ENCODE measurements around the gene RAB3IP.
A peak's percentile ranks its signal among the peaks of the same experiment; 100 is the strongest.

Gene RAB3IP

DNA sequence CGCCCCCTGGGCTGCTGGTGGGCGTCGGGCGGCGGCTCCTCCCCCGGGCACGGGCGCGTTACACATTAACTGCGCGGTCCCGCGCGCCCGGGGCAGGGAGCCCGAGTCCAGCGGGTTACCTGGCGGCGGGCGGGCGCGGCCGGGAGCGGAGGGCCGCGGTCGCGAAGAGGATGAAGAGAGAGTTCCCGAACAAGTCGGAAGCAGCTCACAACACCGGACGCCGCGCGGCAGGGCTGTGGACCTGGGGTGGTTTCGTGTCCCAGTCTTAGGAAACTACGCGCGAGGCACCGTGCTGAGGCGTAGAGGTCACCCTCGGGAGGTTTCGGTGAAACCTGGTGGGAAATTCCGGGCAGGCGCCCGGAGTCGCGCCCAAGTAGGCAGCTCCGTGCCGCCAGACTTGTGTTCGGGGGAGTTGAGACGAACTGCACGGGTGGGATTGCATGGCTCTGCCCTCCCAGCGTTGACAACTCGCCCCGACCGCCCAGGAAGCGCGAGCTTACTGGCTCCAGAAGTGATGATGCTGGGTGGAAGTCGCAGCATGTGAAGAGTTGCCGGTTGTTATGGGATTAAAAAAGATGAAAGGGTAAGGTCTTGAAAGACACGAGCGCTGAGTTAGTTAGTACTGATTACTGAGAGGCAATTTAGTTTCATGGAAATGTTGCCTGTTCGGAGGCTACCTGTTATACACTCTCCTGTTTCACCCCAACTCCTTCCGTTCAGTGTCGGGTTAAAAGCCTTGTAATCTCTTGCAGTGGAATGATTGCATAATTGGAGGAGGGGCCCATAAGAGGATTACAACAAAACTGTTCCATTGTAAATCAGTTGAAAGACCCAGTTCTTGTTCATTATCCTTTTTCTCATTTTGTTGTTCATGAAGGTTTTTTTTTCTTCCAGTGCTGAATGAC is 879 bp downstream of the RAB3IP start:
- Histone ChIP-seq H3K36me3 (replicated peaks) (no peaks in the 10 kb centered on the region), H3K27me3 (replicated peaks) (no peaks in the 10 kb centered on the region), H3K27ac (no peak overlapping the region), H3K4me3 (ENCODE audit: low read depth, low read length) (peak overlapping the region; percentile 77)
- TF ChIP-seq, protein P1, sequence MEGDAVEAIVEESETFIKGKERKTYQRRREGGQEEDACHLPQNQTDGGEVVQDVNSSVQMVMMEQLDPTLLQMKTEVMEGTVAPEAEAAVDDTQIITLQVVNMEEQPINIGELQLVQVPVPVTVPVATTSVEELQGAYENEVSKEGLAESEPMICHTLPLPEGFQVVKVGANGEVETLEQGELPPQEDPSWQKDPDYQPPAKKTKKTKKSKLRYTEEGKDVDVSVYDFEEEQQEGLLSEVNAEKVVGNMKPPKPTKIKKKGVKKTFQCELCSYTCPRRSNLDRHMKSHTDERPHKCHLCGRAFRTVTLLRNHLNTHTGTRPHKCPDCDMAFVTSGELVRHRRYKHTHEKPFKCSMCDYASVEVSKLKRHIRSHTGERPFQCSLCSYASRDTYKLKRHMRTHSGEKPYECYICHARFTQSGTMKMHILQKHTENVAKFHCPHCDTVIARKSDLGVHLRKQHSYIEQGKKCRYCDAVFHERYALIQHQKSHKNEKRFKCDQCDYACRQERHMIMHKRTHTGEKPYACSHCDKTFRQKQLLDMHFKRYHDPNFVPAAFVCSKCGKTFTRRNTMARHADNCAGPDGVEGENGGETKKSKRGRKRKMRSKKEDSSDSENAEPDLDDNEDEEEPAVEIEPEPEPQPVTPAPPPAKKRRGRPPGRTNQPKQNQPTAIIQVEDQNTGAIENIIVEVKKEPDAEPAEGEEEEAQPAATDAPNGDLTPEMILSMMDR (IDR thresholded peaks at IDR 0.05; ENCODE audit: low read depth, low read length, missing control alignments): no peak
- in situ Hi-C loops (cut with HindIII; ENCODE audit: low pct_ligation_motif_present, low sequenced_read_pairs): no loop called here
- peak; percentile 24 for DNase-seq

DNA sequence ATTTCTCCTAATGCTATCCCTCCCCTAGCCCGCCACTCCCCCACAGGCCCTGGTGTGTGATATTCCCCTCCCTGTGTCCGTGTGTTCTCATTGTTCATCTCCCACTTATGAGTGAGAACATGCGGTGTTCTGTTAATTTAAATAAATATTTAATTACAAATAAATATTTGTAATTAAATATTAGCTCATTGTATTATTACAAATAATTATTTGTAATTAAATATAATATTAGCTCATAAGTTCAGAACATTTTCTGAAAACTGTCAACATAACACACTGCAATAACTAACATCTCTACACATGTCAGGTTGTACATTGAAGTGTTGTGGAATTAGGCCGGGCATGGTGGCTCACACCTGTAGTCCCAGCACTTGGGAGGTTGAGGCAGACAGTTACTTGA is 5.4 kb downstream of the RAB3IP start:
- Histone ChIP-seq H3K36me3 (replicated peaks) (no peaks in the 10 kb centered on the region), H3K4me3 (ENCODE audit: low read depth, low read length) (no peak overlapping the region), H3K27ac (no peak overlapping the region), H3K27me3 (replicated peaks) (no peaks in the 10 kb centered on the region)
- in situ Hi-C loops (cut with HindIII; ENCODE audit: low pct_ligation_motif_present, low sequenced_read_pairs): no loop called here
- TF ChIP-seq, protein P1 (IDR thresholded peaks at IDR 0.05; ENCODE audit: low read depth, low read length, missing control alignments): no peak
- DNase-seq: no peak

DNA sequence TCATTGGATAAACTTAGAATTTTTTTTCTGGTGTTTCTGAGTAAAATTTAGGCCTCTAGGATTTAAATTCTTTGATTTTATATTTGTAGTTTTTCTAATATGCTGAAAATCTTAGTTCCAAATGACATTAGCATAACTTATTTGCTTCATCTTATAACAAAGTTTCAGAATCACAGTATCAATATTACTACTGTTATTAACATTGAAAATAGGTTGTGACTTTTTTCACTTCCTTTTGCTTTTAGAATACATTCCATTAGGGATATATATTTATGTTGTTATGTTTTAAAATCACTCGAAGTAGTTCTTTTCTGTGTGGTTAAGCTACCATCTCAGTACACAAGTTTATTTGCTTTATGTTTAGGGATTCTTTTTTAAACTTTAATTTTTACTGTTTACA is 12.8 kb downstream of the RAB3IP start:
- in situ Hi-C loops (cut with HindIII; ENCODE audit: low pct_ligation_motif_present, low sequenced_read_pairs): no loop called here
- H3K36me3 ChIP-seq (replicated peaks): no peaks in the 10 kb centered on the region
- DNase-seq: no peak
- H3K27me3 ChIP-seq (replicated peaks): no peaks in the 10 kb centered on the region
- TF ChIP-seq, protein P1 (IDR thresholded peaks at IDR 0.05; ENCODE audit: low read depth, low read length, missing control alignments): no peak
- no peak overlapping the region for H3K4me3 ChIP-seq (ENCODE audit: low read depth, low read length)
- H3K27ac ChIP-seq: no peak overlapping the region

DNA sequence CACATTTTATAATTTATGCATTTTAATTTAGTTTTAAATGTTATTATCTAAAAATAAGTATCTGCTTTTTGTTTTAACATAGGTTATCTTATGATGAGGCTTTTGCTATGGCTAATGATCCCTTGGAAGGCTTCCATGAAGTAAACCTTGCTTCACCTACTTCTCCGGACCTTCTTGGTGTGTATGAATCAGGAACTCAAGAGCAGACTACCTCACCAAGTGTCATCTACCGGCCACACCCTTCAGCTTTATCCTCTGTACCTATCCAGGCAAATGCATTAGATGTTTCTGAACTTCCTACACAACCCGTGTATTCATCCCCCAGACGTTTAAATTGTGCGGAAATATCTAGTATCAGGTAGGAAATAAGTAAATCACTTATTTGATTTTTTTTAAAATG is 16.6 kb downstream of the RAB3IP start:
- Histone ChIP-seq H3K4me3 (ENCODE audit: low read depth, low read length) (no peak overlapping the region), H3K27ac (no peak overlapping the region), H3K27me3 (replicated peaks) (no peaks in the 10 kb centered on the region), H3K36me3 (replicated peaks) (no peaks in the 10 kb centered on the region)
- in situ Hi-C loops (cut with HindIII; ENCODE audit: low pct_ligation_motif_present, low sequenced_read_pairs): no loop called here
- TF ChIP-seq, protein P1 (IDR thresholded peaks at IDR 0.05; ENCODE audit: low read depth, low read length, missing control alignments): no peak
- no peak for DNase-seq

DNA sequence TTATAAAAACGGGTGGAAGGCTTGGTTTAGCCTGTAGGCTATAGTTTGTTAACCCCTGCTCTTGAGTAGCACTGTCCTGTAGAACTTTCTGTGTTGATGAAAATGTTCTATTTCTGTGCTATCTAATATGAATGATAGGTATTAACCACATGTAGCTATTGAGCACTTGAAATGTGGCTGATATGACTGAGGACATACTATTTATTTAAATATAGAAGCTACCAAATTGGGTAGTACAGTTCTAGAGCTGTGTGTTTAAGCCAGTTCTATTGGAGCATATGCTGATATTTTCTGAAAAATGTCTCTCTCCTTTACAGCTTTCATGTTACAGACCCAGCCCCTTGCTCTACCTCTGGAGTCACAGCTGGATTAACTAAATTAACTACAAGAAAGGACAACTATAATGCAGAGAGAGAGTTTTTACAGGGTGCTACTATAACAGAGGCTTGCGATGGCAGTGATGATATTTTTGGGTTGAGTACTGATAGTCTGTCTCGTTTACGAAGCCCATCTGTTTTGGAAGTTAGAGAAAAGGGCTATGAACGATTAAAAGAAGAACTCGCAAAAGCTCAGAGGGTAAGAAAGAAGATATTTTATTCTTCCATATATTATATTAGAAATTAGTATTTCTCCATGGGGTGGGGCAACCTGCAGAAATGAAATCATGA is 17.6 kb downstream of the RAB3IP start:
- no peaks in the 10 kb centered on the region for H3K36me3 ChIP-seq (replicated peaks)
- TF ChIP-seq, protein P1 (IDR thresholded peaks at IDR 0.05; ENCODE audit: low read depth, low read length, missing control alignments): no peak
- in situ Hi-C loops (cut with HindIII; ENCODE audit: low pct_ligation_motif_present, low sequenced_read_pairs): no loop called here
- H3K27ac ChIP-seq: no peak overlapping the region
- no peak for DNase-seq
- H3K27me3 ChIP-seq (replicated peaks): no peaks in the 10 kb centered on the region
- H3K4me3 ChIP-seq (ENCODE audit: low read depth, low read length): no peak overlapping the region
